22Rv1 (cell line): ENCODE measurements around the gene MYLK.

Experiments used
- CTCF ChIP-seq: fragments of 450-650 bp; IDR thresholded peaks from 2 replicates; pipeline ENCODE4 v1.5.1; 2017; ENCODE audit warnings: mild to moderate bottlenecking
- ZFX ChIP-seq: fragments of 450-650 bp; IDR thresholded peaks from 2 replicates; pipeline ENCODE4 v1.6.1; 2017; ENCODE audit warnings: antibody characterized with exemption, borderline replicate concordance

DNA sequence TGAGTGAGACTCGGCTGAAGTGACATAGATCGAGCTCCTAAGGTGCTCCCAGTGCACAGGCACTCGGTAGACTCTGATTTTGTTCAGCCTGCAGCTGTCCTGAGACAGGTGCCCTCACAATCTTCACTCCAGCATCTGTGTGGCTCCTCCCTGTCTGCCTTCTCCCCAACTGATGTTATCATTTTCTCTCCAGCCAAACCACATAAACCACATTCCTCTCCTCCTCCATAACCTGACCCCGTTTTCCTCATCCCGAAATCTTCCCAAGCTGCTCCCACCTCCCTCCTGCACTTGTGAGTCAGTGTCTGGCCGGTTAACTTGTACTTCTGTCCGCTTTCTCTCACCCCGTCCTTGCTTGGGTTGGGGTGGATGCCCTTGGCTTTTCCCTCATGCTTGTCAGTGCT is 206.0 kb downstream of the MYLK start:
- TF ChIP-seq CTCF = no peak
- no peak for TF ChIP-seq ZFX
